KMS-11 (cell line): ENCODE results near the gene C1orf21.

ENCODE experiments used
- H2AFZ ChIP-seq: fragments of 200-600 bp; sonication (generic); 2 replicates; pipeline ENCODE4 v1.6.1; 2016; ENCODE audit warnings: antibody characterized with exemption, mixed run types, low read depth
- H3K27ac ChIP-seq: fragments of 200-600 bp; sonication (generic); 2 replicates; pipeline ENCODE4 v1.6.1; 2016; ENCODE audit warnings: mild to moderate bottlenecking, mixed run types
- H3K27me3 ChIP-seq: fragments of 200-600 bp; sonication (generic); 2 replicates; pipeline ENCODE4 v1.6.1; 2017; ENCODE audit warnings: mild to moderate bottlenecking, low read depth, mixed run types, moderate library complexity; ENCODE audit not compliant: insufficient read depth
- H3K36me3 ChIP-seq: fragments of 200-600 bp; sonication (generic); 2 replicates; pipeline ENCODE4 v1.6.1; 2017; ENCODE audit warnings: mild to moderate bottlenecking, mixed run types; ENCODE audit not compliant: insufficient read depth
- H3K4me1 ChIP-seq: fragments of 200-600 bp; sonication (generic); 2 replicates; pipeline ENCODE4 v1.6.1; 2016; ENCODE audit warnings: mild to moderate bottlenecking, low read depth, mixed run types; ENCODE audit not compliant: poor library complexity, severe bottlenecking
- H3K4me2 ChIP-seq: fragments of 200-600 bp; sonication (generic); 2 replicates; pipeline ENCODE4 v1.7.0; 2016; ENCODE audit warnings: mild to moderate bottlenecking, mixed run types
- H3K4me3 ChIP-seq: fragments of 200-600 bp; sonication (generic); IDR thresholded peaks from 2 replicates; pipeline ENCODE4 v1.6.1; 2017; ENCODE audit warnings: low read depth, low read length, mixed read lengths; ENCODE audit not compliant: insufficient read depth
- H3K79me2 ChIP-seq: fragments of 200-600 bp; sonication (generic); 2 replicates; pipeline ENCODE4 v1.6.1; 2016; ENCODE audit warnings: low read depth, mixed run types; ENCODE audit not compliant: insufficient read depth
- H3K9ac ChIP-seq: fragments of 200-600 bp; sonication (generic); 2 replicates; pipeline ENCODE4 v1.6.1; 2016; ENCODE audit warnings: mild to moderate bottlenecking, mixed run types
- H4K20me1 ChIP-seq: fragments of 200-600 bp; sonication (generic); 2 replicates; pipeline ENCODE4 v1.6.1; 2016; ENCODE audit warnings: mild to moderate bottlenecking, mixed run types; ENCODE audit not compliant: insufficient read depth
- CTCF ChIP-seq: fragments of 200-600 bp; sonication (generic); conservative IDR thresholded peaks from 2 replicates; pipeline ENCODE4 v1.6.1; 2017; ENCODE audit warnings: low read depth, mild to moderate bottlenecking, antibody characterized with exemption, low read length, moderate library complexity, mixed read lengths

The C1orf21 gene

GRCh38 chr1:184677344-184677743, 290.5 kb downstream of the C1orf21 start:
- Histone ChIP-seq H3K36me3 (no peaks in the 10 kb centered on the region), H3K27me3 (no peaks in the 10 kb centered on the region), H3K4me1 (peaks cover under 1% of the 10 kb centered on the region), H3K79me2 (no peaks in the 10 kb centered on the region), H3K4me2 (no peak overlapping the region), H3K9ac (no peak overlapping the region), H3K27ac (no peak overlapping the region), H2AFZ (no peak overlapping the region), H3K4me3 (no peak overlapping the region), H4K20me1 (no peaks in the 10 kb centered on the region)
- no peak for TF ChIP-seq CTCF
